GM10266 (cell line): ENCODE measurements around the gene USP28.
A peak's percentile ranks its signal among the peaks of the same experiment; 100 is the strongest.

Experiments
- DNase-seq: peaks from one replicate; pipeline ENCODE4 v3.0.0; 2012; ENCODE audit errors: extremely low spot score
- TF ChIP-seq, protein P1 (sequence below): IDR thresholded peaks from 2 replicates; pipeline ENCODE4 v1.5.1; 2012; ENCODE audit warnings: mild to moderate bottlenecking, low read depth; ENCODE audit not compliant: control insufficient read depth, insufficient read depth; ENCODE audit errors: missing control alignments

The USP28 gene

DNA sequence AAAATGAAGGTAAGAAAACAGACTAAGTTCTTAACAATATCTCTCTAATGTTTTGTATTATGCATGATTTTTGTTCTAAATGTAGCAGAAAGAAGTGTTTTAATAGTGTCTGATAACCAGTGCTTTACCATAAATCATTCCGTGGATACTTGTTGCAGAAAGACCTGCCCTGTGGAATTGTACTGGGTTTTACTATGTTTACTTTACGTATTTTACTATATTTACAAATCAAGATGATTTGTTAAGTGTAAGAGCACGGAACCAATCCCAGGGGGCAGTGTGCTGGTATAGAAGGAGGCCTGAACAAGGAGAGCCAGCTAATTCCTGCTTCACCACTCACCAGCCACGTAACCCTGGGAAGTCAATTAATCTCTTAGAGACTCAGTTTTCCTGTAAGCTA lies 30.7 kb upstream of the USP28 start:
- DNase-seq: no peak
- TF ChIP-seq, protein P1, sequence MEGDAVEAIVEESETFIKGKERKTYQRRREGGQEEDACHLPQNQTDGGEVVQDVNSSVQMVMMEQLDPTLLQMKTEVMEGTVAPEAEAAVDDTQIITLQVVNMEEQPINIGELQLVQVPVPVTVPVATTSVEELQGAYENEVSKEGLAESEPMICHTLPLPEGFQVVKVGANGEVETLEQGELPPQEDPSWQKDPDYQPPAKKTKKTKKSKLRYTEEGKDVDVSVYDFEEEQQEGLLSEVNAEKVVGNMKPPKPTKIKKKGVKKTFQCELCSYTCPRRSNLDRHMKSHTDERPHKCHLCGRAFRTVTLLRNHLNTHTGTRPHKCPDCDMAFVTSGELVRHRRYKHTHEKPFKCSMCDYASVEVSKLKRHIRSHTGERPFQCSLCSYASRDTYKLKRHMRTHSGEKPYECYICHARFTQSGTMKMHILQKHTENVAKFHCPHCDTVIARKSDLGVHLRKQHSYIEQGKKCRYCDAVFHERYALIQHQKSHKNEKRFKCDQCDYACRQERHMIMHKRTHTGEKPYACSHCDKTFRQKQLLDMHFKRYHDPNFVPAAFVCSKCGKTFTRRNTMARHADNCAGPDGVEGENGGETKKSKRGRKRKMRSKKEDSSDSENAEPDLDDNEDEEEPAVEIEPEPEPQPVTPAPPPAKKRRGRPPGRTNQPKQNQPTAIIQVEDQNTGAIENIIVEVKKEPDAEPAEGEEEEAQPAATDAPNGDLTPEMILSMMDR: no peak

- DNase-seq: no peak
- TF ChIP-seq, protein P1: no peak
Observed at GRCh38 chr11:113904379-113905101, 29.2 kb upstream of the USP28 start, which contains the start of gene HTR3B. Gene HTR3B (plus strand): TSS chr11:113904796. CDS start chr11:113904934, 138 bp downstream.

DNA sequence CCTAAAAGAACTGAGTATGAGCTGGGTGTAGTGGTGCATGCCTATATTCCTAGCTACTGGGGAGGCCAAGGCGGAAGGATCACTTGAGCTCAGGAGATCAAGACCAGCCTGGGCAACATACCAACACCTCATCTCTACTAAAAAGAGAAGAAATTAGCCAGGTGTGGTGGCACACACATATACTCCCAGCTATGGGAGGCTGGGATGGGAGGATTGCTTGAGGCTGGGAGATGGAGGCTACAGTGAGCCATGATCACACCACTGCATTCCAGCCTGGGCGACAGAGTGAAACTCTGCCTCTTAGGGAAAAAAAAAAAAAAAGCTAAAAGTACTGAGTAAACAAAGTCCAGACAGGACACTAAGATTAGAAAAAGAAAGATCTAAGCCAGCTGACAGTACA lies 25.8 kb upstream of the USP28 start:
- TF ChIP-seq, protein P1: no peak
- no peak for DNase-seq

DNA sequence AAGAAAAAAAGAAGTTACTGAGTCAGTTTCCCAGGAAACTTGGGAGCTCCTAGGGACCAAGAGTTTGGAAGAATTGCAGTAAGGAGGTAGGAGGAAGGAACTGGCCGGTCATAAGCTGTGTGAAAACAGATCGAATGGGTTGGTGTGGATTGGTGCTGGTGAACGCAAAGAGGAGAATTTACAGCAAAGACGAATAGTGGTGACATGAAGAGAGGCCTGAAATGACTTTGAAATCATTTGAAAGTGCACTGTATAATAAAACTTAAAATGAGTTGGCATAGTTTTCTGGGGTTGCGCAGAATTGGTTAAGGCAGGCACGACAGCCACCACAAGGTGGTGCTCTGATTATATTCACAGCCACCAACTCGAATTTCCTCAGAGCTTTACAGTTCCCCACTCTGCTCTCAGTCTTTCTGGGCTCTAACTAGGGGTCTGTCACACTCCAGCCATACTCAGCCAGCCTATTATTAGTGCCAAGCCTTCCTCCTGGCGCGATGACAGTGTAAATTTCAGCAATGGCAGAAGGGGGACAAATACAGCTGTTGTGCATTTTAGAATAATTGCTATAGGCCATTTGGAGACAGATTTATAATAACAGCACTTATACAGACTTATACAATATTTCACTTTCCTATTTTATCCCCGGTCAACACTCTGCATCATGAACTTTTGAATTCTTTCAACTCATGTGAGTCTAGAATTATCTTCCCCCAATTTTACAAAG lies 20.9 kb upstream of the USP28 start:
- TF ChIP-seq, protein P1: peak; percentile 72
- DNase-seq: peak; percentile 40

DNA sequence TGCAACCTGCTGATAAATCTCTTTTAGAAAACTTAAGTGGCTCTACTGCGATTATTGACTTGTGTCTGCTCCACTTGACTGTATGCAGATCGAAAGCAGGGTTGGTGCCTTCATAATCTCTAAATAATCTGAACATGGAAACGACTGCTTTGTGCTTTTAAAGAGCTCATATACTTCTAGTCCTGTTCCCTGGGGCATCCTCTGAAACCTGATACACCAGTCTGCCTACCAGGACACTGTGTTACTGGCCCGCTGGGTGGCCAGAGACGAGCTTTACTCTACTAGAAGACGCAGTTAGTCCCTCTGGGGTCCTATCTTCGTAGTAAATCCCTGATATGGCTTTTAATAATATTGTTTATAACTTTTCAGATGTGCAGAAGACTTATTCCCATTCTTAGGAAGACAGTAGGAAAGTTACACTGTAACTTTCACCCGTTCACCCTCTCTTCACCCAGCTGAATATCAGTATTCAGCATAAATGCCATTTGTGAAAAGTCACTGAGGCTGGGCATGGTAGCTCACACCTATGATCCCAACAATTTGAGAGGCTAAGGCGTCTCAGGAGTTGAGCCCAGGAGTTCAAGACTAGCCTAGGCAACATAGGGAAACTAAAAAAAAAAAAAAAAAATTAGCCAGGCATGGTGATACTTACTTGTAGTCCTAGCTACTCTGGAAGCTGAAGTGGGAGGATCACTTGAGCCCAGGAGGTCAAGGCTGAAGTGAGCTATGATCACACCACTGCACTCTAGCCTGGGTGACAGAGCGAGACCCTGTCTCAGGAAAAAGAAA lies 20.2 kb upstream of the USP28 start:
- TF ChIP-seq, protein P1: no peak
- no peak for DNase-seq

- DNase-seq: no peak
- TF ChIP-seq, protein P1: no peak
Observed at GRCh38 chr11:113894421-113894996, 19.1 kb upstream of the USP28 start.
